Activated T-cell treated with anti-CD3 and anti-CD28 coated beads, Interleukin-2, amount 50 U/mL, for 4 hours (primary cell): ENCODE data around the gene IL24. TPM values are rescaled to one million over a fixed set of nuclear protein-coding genes. Genes with fewer than 3 reads are reported as not detected.
A peak's percentile ranks its signal among the peaks of the same experiment; 100 is the strongest.

Experiments used
- ATAC-seq, 2 donors: fragments of 200-7000 bp; cut with Tn5 transposase; one replicate each; pipeline ENCODE4 v1.10.0; 2021
- DNase-seq: peaks from one replicate; pipeline ENCODE4 v3.0.0-alpha.2; 2020
- H3K27me3 Mint-ChIP-seq: one replicate; pipeline ENCODE4 v1.8.0; 2021; ENCODE audit warnings: low read depth, mixed read lengths
- H3K36me3 Mint-ChIP-seq: one replicate; pipeline ENCODE4 v1.8.0; 2022; ENCODE audit warnings: mixed read lengths; ENCODE audit not compliant: insufficient read depth
- H3K4me1 Mint-ChIP-seq: one replicate; pipeline ENCODE4 v1.8.0; 2021; ENCODE audit warnings: low read depth, mixed read lengths
- H3K4me3 Mint-ChIP-seq: one replicate; pipeline ENCODE4 v1.8.0; 2021; ENCODE audit warnings: mild to moderate bottlenecking, moderate library complexity, mixed read lengths
- H3K9me3 Mint-ChIP-seq: one replicate; pipeline ENCODE4 v1.8.0; 2021; ENCODE audit warnings: mixed read lengths
- total RNA-seq, 3 donors: library from RNA; stranded (reverse); gene quantifications; one replicate each; pipeline ENCODE4 v1.2.1, GENCODE V29; 2021

IL24 gene
- total RNA-seq, 3 donors from 2014 or later = 11.9 to 30.7 (median 25.0) TPM

GRCh38 chr1:206890125-206891060, 6.8 kb upstream of the IL24 start:
- ATAC-seq = peak; percentile 72 to 76

GRCh38 chr1:206891412-206891811, 5.8 kb upstream of the IL24 start:
- DNase-seq (no peak), ATAC-seq (no peak)
- no peaks in the 10 kb centered on the region for H3K27me3 Mint-ChIP-seq
- H3K36me3 Mint-ChIP-seq = peaks cover 2% of the 10 kb centered on the region
- H3K4me1 Mint-ChIP-seq = peaks cover 45% of the 10 kb centered on the region
- H3K4me3 Mint-ChIP-seq = no peak overlapping the region
- no peaks in the 10 kb centered on the region for H3K9me3 Mint-ChIP-seq

More at GRCh38 chr1:206890125-206891060, 6.8 kb upstream of the IL24 start:
- Mint-ChIP-seq H3K4me1 (peaks cover 41% of the 10 kb centered on the region), H3K9me3 (no peaks in the 10 kb centered on the region), H3K4me3 (no peak overlapping the region), H3K36me3 (peaks cover 2% of the 10 kb centered on the region), H3K27me3 (no peaks in the 10 kb centered on the region)
- no peak for DNase-seq

DNA sequence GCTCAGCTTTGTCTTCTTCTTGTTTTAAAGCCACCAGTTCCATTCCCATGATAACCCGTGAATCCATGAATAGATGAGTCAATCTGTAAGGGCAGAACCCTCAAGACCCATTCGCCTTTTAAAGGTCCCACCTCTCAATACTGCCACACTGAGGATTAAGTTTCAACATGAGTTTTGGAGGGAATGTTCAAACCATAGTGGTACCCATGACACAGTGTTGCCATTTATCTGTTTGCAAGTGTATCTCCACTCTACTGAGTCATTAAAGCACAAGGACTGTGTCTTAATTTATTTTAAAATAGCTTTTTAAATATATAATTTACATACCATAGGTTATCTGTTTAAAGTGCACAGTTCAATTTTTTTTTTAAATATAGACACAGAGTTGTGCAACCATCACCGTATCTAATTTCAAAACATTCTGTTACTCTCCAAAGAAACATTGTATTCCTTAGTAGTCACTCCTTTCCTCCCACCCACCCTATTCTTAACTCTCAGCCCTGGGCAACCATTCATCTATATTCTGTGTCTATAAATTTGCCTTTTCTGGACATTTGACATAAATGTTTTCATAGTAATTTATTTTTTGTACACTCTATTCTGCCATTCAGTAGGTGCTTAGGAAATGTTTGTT, 4.8 kb upstream of the IL24 start:
- Mint-ChIP-seq H3K4me1 (peaks cover 55% of the 10 kb centered on the region), H3K36me3 (peaks cover 2% of the 10 kb centered on the region), H3K27me3 (no peaks in the 10 kb centered on the region), H3K4me3 (no peak overlapping the region), H3K9me3 (no peaks in the 10 kb centered on the region)
- ATAC-seq (no peak), DNase-seq (no peak)

GRCh38 chr1:206893380-206893779, 3.9 kb upstream of the IL24 start:
- no peak for ATAC-seq
- Mint-ChIP-seq H3K27me3 (no peaks in the 10 kb centered on the region), H3K36me3 (peaks cover 2% of the 10 kb centered on the region), H3K4me3 (no peak overlapping the region), H3K9me3 (no peaks in the 10 kb centered on the region), H3K4me1 (peaks cover 62% of the 10 kb centered on the region)
- no peak for DNase-seq

DNA sequence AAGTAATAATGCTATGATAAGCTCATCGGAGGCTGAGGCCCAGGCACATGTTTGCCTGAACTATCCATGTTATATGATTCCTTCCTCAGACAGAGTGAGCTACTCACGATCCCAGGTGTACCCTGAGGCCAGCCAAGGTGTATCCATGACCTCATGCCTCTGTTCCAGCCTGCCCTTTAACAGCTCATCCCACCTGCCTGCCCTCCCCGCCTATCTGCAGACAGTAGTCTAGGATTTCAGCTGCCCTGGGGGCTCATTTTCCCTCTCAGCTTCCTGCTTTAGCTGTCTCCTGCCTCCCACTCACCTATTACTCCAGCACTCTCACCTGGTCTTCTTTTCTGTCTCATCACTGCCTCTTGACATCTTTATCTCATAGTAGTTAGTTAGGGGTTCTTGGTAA, 1.9 kb upstream of the IL24 start:
- H3K9me3 Mint-ChIP-seq = no peaks in the 10 kb centered on the region
- H3K4me3 Mint-ChIP-seq = no peak overlapping the region
- no peak for DNase-seq
- peaks cover 60% of the 10 kb centered on the region for H3K4me1 Mint-ChIP-seq
- ATAC-seq = no peak
- H3K27me3 Mint-ChIP-seq = no peaks in the 10 kb centered on the region
- H3K36me3 Mint-ChIP-seq = peaks cover 2% of the 10 kb centered on the region

DNA sequence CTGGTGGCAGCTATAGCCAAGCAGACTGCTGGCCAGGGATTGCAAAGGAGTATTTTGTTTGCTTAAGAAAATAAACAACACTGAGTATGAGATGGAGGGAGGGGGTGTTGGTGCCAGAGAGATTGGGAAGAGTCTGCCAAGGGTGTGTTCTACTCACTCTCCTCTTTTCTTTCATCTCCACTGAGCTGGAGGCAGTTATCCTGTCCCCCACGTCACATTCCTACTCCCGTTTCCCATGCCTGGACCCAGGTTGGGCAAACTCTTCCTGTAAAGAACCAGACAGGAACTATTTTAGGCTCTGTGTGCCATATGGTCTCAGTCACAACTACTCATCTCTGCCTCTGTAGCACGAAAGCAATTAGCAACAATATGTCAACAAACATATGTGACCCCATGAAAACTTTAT, 1.4 kb upstream of the IL24 start:
- Mint-ChIP-seq H3K27me3 (no peaks in the 10 kb centered on the region), H3K36me3 (peaks cover 6% of the 10 kb centered on the region), H3K4me1 (peaks cover 60% of the 10 kb centered on the region), H3K4me3 (no peak overlapping the region), H3K9me3 (no peaks in the 10 kb centered on the region)
- DNase-seq (no peak), ATAC-seq (no peak)

DNA sequence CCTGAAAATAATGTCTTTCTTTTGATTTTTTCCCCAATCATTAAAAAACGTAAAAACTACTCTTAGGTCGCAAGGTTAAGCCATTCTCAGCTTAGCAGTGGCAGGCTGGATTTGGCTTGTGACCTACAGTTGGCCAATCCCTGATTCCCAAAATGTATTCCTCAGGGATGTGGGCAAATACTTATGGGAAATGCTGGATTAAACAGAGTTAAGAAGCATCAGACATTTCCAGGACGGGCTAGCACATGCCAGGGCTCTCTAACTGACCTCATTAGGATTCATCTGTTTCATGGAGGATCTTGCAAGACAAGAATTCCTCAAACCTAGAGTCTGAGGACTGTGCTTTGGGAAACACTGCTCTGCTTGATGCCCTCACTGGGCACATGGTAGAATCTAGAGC, 982 bp upstream of the IL24 start:
- DNase-seq (no peak), ATAC-seq (no peak)
- Mint-ChIP-seq H3K4me1 (peaks cover 59% of the 10 kb centered on the region), H3K27me3 (no peaks in the 10 kb centered on the region), H3K36me3 (peaks cover 7% of the 10 kb centered on the region), H3K9me3 (no peaks in the 10 kb centered on the region), H3K4me3 (no peak overlapping the region)

GRCh38 chr1:206898089-206898914, 1.1 kb downstream of the IL24 start:
- peaks cover 18% of the 10 kb centered on the region for H3K36me3 Mint-ChIP-seq
- no peaks in the 10 kb centered on the region for H3K9me3 Mint-ChIP-seq
- H3K4me1 Mint-ChIP-seq = peaks cover 62% of the 10 kb centered on the region
- H3K27me3 Mint-ChIP-seq = no peaks in the 10 kb centered on the region
- ATAC-seq = peak in 1 of 2 donors; percentile 21
- no peak for DNase-seq
- peak overlapping the region; percentile 35 for H3K4me3 Mint-ChIP-seq

DNA sequence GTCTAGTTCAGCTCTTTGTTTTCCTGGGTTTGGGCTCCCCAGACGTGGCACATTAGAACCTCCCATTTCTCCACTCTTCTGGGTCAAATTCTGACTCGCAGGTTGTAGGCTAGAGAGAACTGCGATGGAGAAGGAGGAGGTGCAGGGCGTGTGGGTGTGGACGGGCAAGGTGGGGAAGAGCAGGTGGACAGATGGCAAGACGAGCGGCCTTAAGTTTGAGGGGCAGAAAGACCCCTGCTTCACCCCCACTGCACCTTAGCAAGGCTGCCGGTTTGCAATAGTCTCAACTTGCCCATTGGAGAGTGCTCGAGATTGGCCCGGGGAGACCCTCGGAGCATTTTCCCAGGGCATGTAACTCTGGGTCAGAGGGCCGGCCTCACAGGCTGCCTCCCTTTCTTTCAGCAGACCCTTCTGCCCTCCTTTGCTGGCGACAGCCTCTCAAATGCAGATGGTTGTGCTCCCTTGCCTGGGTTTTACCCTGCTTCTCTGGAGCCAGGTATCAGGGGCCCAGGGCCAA, 1.7 kb downstream of the IL24 start:
- Mint-ChIP-seq H3K4me1 (peaks cover 62% of the 10 kb centered on the region), H3K36me3 (peaks cover 23% of the 10 kb centered on the region), H3K27me3 (no peaks in the 10 kb centered on the region), H3K4me3 (peak overlapping the region; percentile 35), H3K9me3 (no peaks in the 10 kb centered on the region)
- DNase-seq (no peak), ATAC-seq (no peak)

DNA sequence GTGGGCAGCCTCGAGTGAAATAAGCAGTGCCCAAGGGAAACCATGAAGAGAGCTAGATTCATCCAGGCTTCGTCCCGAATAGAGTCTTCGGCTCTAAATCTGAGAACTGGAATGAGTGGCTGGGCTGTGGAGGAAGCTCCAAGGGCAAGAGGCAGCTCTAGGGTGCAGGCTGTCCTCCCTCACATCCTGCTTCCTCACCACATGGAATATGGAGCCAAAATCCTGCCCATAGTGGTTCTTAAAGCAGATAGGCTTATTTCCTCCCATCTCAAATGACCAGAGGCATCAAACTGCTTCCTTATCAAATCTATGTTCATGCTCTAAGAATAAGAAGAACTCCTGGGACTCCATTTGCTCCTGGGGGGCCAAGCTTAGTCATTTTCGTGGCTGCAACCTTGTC, 2.5 kb downstream of the IL24 start:
- ATAC-seq (no peak), DNase-seq (no peak)
- H3K27me3 Mint-ChIP-seq = no peaks in the 10 kb centered on the region
- H3K4me1 Mint-ChIP-seq = peaks cover 67% of the 10 kb centered on the region
- no peaks in the 10 kb centered on the region for H3K9me3 Mint-ChIP-seq
- peaks cover 31% of the 10 kb centered on the region for H3K36me3 Mint-ChIP-seq
- no peak overlapping the region for H3K4me3 Mint-ChIP-seq

DNA sequence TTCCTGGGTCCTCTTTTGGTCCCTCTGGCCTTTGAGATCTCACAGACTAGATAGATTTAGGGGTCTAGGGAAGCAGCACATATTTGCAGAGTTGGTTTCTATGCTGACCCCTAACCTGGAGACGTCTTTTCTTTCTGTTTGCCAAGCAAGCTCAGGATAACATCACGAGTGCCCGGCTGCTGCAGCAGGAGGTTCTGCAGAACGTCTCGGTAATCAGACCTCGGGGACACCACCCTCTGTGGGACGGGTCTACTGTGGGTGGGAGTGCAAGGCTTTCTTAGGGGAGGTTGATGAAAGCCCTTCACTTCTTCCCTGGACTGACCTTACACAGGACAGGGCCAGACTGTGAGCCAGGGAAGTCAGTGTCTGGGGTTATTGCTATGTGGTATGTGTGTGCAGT, 2.9 kb downstream of the IL24 start:
- ATAC-seq (no peak), DNase-seq (no peak)
- Mint-ChIP-seq H3K4me3 (no peak overlapping the region), H3K27me3 (no peaks in the 10 kb centered on the region), H3K9me3 (no peaks in the 10 kb centered on the region), H3K36me3 (peaks cover 35% of the 10 kb centered on the region), H3K4me1 (peaks cover 72% of the 10 kb centered on the region)

DNA sequence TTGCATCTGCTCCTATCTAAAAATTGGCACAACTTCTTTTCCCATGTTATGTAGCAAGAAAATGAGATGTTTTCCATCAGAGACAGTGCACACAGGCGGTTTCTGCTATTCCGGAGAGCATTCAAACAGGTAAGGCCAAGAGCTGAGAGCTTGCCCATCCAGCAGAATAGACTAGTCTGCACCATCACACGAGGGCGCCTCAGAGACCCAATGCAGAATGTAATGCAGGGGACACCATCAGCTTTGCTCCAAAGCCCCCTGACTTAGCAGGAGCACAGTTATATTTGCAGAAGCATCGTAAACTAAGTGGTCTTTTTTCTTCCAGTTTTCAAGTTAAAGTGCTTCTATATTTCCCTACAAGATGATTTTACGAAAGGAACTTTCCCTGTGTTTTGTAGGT, 4.7 kb downstream of the IL24 start:
- H3K36me3 Mint-ChIP-seq = peaks cover 45% of the 10 kb centered on the region
- ATAC-seq (no peak), DNase-seq (no peak)
- no peaks in the 10 kb centered on the region for H3K9me3 Mint-ChIP-seq
- H3K27me3 Mint-ChIP-seq = no peaks in the 10 kb centered on the region
- no peak overlapping the region for H3K4me3 Mint-ChIP-seq
- peaks cover 79% of the 10 kb centered on the region for H3K4me1 Mint-ChIP-seq

DNA sequence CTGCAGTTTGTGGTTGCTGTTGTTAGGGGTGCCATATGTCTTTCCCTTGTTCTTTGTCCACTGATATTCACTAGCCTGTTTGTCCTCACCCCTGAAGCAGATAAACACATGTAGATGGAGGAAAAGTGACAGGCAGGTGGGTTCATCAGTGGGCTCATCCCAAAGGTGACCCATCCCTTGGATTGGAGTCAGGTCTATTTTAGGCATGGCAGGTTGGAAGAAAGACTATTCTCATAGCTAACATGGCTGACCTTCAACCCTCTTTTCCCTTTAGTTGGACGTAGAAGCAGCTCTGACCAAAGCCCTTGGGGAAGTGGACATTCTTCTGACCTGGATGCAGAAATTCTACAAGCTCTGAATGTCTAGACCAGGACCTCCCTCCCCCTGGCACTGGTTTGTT, 5.5 kb downstream of the IL24 start:
- DNase-seq (no peak), ATAC-seq (no peak)
- no peaks in the 10 kb centered on the region for H3K9me3 Mint-ChIP-seq
- H3K36me3 Mint-ChIP-seq = peaks cover 45% of the 10 kb centered on the region
- H3K4me1 Mint-ChIP-seq = peaks cover 78% of the 10 kb centered on the region
- H3K4me3 Mint-ChIP-seq = no peak overlapping the region
- no peaks in the 10 kb centered on the region for H3K27me3 Mint-ChIP-seq

DNA sequence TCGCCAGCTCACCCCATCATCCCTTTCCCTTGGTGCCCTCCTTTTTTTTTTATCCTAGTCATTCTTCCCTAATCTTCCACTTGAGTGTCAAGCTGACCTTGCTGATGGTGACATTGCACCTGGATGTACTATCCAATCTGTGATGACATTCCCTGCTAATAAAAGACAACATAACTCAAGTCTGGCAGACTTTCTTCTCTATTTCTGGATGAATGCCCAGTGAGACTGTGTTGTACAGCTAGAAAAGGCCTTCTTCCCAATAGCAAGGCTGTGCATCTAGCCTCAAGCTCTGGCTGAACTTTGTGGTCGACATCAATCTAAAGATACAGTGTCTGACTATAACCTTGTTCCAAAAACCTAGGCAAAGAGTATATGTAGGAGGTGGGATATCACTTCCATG, 6.4 kb downstream of the IL24 start:
- Mint-ChIP-seq H3K9me3 (no peaks in the 10 kb centered on the region), H3K27me3 (no peaks in the 10 kb centered on the region), H3K4me1 (peaks cover 80% of the 10 kb centered on the region), H3K4me3 (no peak overlapping the region), H3K36me3 (peaks cover 51% of the 10 kb centered on the region)
- no peak for ATAC-seq
- no peak for DNase-seq
